HepG2 (cell line): ENCODE data around the gene GLDC. TPM values are rescaled to one million over a fixed set of nuclear protein-coding genes. Genes with fewer than 3 reads are reported as not detected.

Source experiments
- AHR ChIP-seq: IDR thresholded peaks from 2 replicates; pipeline ENCODE4 v1.6.1; 2018; ENCODE audit warnings: missing genetic modification reagents, missing compliant biosample characterization
- ARHGAP35 ChIP-seq: sonication (generic); formaldehyde crosslinking; IDR thresholded peaks from 2 replicates; pipeline ENCODE4 v1.9.0; 2022; ENCODE audit warnings: mild to moderate bottlenecking, inconsistent platforms, moderate library complexity, missing genetic modification reagents, borderline replicate concordance
- ELF3 ChIP-seq: IDR thresholded peaks from 2 replicates; pipeline ENCODE4 v1.6.1; 2016; ENCODE audit warnings: missing genetic modification reagents, missing compliant biosample characterization
- NBN ChIP-seq: fragments of 450-650 bp; conservative IDR thresholded peaks from 2 replicates; pipeline ENCODE4 v1.6.1; 2017
- PITX1 ChIP-seq: sonication (generic); formaldehyde crosslinking; IDR thresholded peaks from 2 replicates; pipeline ENCODE4 v1.5.1; 2020; ENCODE audit warnings: mild to moderate bottlenecking, missing genetic modification reagents
- TBL1XR1 ChIP-seq: fragments of 150-350 bp; IDR thresholded peaks from 2 replicates; pipeline ENCODE4 v1.6.1; 2014; ENCODE audit warnings: borderline replicate concordance, low read length; ENCODE audit not compliant: partially characterized antibody
- ZBTB40 ChIP-seq, 2 experiments: fragments of 450-650 bp in 1 of 2; sonication (generic) in 1 of 2; formaldehyde crosslinking in 1 of 2; IDR thresholded peaks; 2 replicates each; pipeline versions ENCODE4 v1.6.1 to v1.8.0; 2016 to 2022; ENCODE audit warnings: antibody characterized with exemption in 1 of 2, mild to moderate bottlenecking in 1 of 2, missing genetic modification reagents in 1 of 2
- ZNF253 ChIP-seq: sonication (generic); formaldehyde crosslinking; IDR thresholded peaks from 2 replicates; pipeline ENCODE4 v1.8.0; 2022; ENCODE audit warnings: mild to moderate bottlenecking, missing genetic modification reagents, borderline replicate concordance
- ZNF703 ChIP-seq: sonication (generic); formaldehyde crosslinking; IDR thresholded peaks from 2 replicates; pipeline ENCODE4 v1.5.1; 2020; ENCODE audit warnings: missing genetic modification reagents, mild to moderate bottlenecking, moderate library complexity, borderline replicate concordance
- ZSCAN20 ChIP-seq: sonication (generic); formaldehyde crosslinking; IDR thresholded peaks from 2 replicates; pipeline ENCODE4 v1.4.0; 2020; ENCODE audit warnings: missing genetic modification reagents, mild to moderate bottlenecking, borderline replicate concordance
- polyA plus RNA-seq, 8 experiments: library from polyadenylated mRNA; depleted of rRNA in 3 of 8; stranded (reverse) in 7 of 8; unstranded in 1 of 8; fragments of >200 nt; fragmentation: Illumina TruSeq in 4 of 8; extraction: Trizol in 4 of 8; gene quantifications; 2 replicates each; pipeline versions ENCODE4 v1.2.1 to v1.2.3, GENCODE V29; 2011 to 2016; ENCODE audit warnings: low read depth in 4 of 8, missing spikeins in 1 of 8, mixed read lengths in 1 of 8; ENCODE audit not compliant: insufficient read depth in 1 of 8
- total RNA-seq, 5 experiments: library from RNA; depleted of rRNA; stranded (reverse); fragments of >200 nt; fragmentation: Illumina TruSeq; extraction: Trizol; gene quantifications; 2 replicates each; pipeline ENCODE4 v1.2.3, GENCODE V29; 2016; ENCODE audit warnings: low read depth in 1 of 5
- TF ChIP-seq, protein P1 (sequence below): sonication (generic); formaldehyde crosslinking; IDR thresholded peaks from 2 replicates; pipeline ENCODE4 v1.4.0; 2020; ENCODE audit warnings: missing genetic modification reagents, borderline replicate concordance
- TF ChIP-seq, protein P2 (sequence below): sonication (generic); formaldehyde crosslinking; IDR thresholded peaks from 2 replicates; pipeline ENCODE4 v1.5.0; 2020; ENCODE audit warnings: mild to moderate bottlenecking, missing genetic modification reagents

Gene GLDC
- total and polyA plus RNA-seq, 2 of the 13 experiments (the other 11 are each of a cell fraction or from before 2014, with no cell fraction given) = 59.3 to 115 TPM

DNA sequence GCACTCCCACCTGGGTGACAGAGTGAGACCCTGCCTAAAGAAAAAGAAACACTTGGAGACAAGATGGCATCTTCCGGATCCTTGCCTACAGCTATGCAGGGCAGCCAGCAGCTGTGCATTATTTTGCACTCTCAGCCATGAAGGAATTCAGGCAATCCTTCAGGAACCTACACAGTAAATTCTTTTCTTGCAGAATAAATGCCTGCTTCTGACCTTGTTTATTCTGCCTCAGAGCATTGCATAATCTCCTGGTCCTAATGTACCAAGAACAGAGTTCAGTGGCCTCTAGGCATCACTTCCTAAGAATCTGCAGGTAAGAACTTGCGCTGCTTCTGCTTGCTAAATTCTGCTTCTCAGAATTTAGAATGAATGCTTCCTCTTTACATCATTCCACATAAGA lies 16.8 kb downstream of the GLDC start (continued):
- TF ChIP-seq ZSCAN20 (CRISPR knock-in tag) (no peak), ELF3 (peak; percentile 49; the same call in 1 of the 2 replicates), ZNF253 (no peak), PITX1 (no peak), ZNF703 (CRISPR knock-in tag) (no peak), ARHGAP35 (no peak), NBN (no peak), AHR (CRISPR knock-in tag) (no peak), ZBTB40 (IDR thresholded peaks at IDR 0.05) (no peak), ZBTB40 (CRISPR knock-in tag; IDR thresholded peaks at IDR 0.05) (no peak), TBL1XR1 (no peak)
- TF ChIP-seq, protein P1, sequence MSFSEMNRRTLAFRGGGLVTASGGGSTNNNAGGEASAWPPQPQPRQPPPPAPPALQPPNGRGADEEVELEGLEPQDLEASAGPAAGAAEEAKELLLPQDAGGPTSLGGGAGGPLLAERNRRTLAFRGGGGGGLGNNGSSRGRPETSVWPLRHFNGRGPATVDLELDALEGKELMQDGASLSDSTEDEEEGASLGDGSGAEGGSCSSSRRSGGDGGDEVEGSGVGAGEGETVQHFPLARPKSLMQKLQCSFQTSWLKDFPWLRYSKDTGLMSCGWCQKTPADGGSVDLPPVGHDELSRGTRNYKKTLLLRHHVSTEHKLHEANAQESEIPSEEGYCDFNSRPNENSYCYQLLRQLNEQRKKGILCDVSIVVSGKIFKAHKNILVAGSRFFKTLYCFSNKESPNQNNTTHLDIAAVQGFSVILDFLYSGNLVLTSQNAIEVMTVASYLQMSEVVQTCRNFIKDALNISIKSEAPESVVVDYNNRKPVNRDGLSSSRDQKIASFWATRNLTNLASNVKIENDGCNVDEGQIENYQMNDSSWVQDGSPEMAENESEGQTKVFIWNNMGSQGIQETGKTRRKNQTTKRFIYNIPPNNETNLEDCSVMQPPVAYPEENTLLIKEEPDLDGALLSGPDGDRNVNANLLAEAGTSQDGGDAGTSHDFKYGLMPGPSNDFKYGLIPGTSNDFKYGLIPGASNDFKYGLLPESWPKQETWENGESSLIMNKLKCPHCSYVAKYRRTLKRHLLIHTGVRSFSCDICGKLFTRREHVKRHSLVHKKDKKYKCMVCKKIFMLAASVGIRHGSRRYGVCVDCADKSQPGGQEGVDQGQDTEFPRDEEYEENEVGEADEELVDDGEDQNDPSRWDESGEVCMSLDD (CRISPR knock-in tag) = no peak
- TF ChIP-seq, protein P2, sequence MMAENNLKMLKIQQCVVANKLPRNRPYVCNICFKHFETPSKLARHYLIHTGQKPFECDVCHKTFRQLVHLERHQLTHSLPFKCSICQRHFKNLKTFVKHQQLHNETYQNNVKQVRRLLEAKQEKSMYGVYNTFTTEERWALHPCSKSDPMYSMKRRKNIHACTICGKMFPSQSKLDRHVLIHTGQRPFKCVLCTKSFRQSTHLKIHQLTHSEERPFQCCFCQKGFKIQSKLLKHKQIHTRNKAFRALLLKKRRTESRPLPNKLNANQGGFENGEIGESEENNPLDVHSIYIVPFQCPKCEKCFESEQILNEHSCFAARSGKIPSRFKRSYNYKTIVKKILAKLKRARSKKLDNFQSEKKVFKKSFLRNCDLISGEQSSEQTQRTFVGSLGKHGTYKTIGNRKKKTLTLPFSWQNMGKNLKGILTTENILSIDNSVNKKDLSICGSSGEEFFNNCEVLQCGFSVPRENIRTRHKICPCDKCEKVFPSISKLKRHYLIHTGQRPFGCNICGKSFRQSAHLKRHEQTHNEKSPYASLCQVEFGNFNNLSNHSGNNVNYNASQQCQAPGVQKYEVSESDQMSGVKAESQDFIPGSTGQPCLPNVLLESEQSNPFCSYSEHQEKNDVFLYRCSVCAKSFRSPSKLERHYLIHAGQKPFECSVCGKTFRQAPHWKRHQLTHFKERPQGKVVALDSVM (CRISPR knock-in tag) = no peak
